ENCODE measurements around the gene MYO1H. TPM values are rescaled to one million over a fixed set of nuclear protein-coding genes. Genes with fewer than 3 reads are reported as not detected.

MYO1H gene
- total RNA-seq, 4 donors from 2014 or later, result 0.09 TPM; not detected in 3

- TF ChIP-seq CTCF (IDR thresholded peaks at IDR 0.05), result no peak
- ATAC-seq (ENCODE audit: low FRiP score) (no peak), DNase-seq (ENCODE audit: low spot score) (no peak)
Measured at GRCh38 chr12:109448707-109449390, 101.1 kb downstream of the MYO1H start.

GRCh38 chr12:109449845-109450532, 102.3 kb downstream of the MYO1H start:
- DNase-seq (ENCODE audit: low spot score) (no peak), ATAC-seq (ENCODE audit: low FRiP score) (no peak)
- TF ChIP-seq CTCF (IDR thresholded peaks at IDR 0.05), result no peak

- ATAC-seq (ENCODE audit: low FRiP score) (no peak), DNase-seq (ENCODE audit: low spot score) (no peak)
- no peak for TF ChIP-seq CTCF (IDR thresholded peaks at IDR 0.05)
Measured at GRCh38 chr12:109450980-109451379, 103.3 kb downstream of the MYO1H start.

- TF ChIP-seq CTCF (IDR thresholded peaks at IDR 0.05), result no peak
- no peak for ATAC-seq (ENCODE audit: low FRiP score)
- DNase-seq (ENCODE audit: low spot score), result no peak
Measured at GRCh38 chr12:109451400-109451799, 103.7 kb downstream of the MYO1H start.

GRCh38 chr12:109452489-109452888, 104.8 kb downstream of the MYO1H start:
- no peak for ATAC-seq (ENCODE audit: low FRiP score)
- DNase-seq (ENCODE audit: low spot score), result no peak
- TF ChIP-seq CTCF (IDR thresholded peaks at IDR 0.05), result no peak

- ATAC-seq (ENCODE audit: low FRiP score) (no peak), DNase-seq (ENCODE audit: low spot score) (no peak)
- no peak for TF ChIP-seq CTCF (IDR thresholded peaks at IDR 0.05)
Measured at GRCh38 chr12:109455706-109456105, 108.0 kb downstream of the MYO1H start.

GRCh38 chr12:109458086-109458485, 110.4 kb downstream of the MYO1H start:
- DNase-seq (ENCODE audit: low spot score), result no peak
- ATAC-seq (ENCODE audit: low FRiP score), result no peak
- no peak for TF ChIP-seq CTCF (IDR thresholded peaks at IDR 0.05)
